HG02840 (cell line): ENCODE results near the gene PELO.
"Not testable (repeated sequence)": the region's sequence is repeated elsewhere in the genome, so short reads cannot be mapped to it uniquely, and the experiment has no call there.

Experiments used
- ATAC-seq: cut with Tn5 transposase; IDR thresholded peaks from one replicate; pipeline ENCODE4 v1.9.1; 2021; ENCODE audit warnings: mild to moderate bottlenecking, moderate library complexity, moderate number of reproducible peaks; ENCODE audit not compliant: unreplicated experiment, low FRiP score

PELO gene, protein sequence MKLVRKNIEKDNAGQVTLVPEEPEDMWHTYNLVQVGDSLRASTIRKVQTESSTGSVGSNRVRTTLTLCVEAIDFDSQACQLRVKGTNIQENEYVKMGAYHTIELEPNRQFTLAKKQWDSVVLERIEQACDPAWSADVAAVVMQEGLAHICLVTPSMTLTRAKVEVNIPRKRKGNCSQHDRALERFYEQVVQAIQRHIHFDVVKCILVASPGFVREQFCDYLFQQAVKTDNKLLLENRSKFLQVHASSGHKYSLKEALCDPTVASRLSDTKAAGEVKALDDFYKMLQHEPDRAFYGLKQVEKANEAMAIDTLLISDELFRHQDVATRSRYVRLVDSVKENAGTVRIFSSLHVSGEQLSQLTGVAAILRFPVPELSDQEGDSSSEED

GRCh38 chr5:52787600-52788504, at the start of gene PELO, which contains the start of gene ITGA1:
PELO (plus strand) TSS chr5:52787916; CDS start chr5:52800395, 12,479 bp downstream.
ITGA1 (plus strand) TSS chr5:52787916; CDS start chr5:52788354, 438 bp downstream.
- ATAC-seq: peak; percentile 75

DNA sequence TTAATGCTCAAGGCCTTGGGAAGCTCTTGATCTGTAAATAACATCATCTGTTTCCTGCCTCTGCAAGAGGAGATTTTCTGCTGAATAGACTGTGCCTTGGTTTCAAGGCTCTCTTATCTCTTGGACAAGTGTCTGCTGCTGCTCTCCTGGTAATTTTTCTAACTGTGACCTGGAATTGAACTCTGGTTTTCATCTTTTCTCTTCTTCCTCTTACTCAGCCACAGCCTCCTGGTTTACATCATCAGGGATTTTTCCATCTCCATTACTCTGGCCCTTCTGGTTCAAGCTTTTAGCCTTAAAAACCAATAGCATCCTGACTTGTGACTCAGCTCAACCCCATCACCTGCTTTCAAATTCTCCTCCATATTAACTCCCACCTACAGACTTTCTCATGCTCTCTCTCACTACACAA, 49.6 kb upstream of the PELO start:
- ATAC-seq: peak; percentile 88

- ATAC-seq: no peak
Measured at GRCh38 chr5:52740007-52740406, 47.7 kb upstream of the PELO start.

GRCh38 chr5:52743012-52743411, 44.7 kb upstream of the PELO start:
- no peak for ATAC-seq

GRCh38 chr5:52743529-52743928, 44.2 kb upstream of the PELO start:
- ATAC-seq: no peak

DNA sequence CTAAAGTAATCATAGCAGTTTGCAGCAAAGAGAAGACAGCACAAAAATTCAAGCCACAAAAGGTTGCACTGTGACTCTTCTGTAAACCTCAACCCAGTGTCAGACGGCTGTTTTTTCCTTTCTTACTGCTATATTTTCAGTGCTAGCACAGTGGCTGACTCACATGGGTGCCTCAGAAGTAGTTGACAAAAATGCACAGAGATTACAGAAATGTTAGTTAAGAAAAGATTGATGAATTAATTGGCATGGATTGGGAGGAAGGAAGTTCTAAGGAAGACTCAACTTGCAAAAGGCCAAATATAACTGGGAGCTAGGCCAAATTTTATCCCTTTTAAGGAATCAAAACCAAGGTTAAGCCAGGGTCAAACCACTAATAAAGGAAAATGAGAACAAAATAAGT, 43.7 kb upstream of the PELO start:
- no peak for ATAC-seq

- not testable (repeated sequence) for ATAC-seq
Measured at GRCh38 chr5:52744867-52745458, 42.8 kb upstream of the PELO start.

DNA sequence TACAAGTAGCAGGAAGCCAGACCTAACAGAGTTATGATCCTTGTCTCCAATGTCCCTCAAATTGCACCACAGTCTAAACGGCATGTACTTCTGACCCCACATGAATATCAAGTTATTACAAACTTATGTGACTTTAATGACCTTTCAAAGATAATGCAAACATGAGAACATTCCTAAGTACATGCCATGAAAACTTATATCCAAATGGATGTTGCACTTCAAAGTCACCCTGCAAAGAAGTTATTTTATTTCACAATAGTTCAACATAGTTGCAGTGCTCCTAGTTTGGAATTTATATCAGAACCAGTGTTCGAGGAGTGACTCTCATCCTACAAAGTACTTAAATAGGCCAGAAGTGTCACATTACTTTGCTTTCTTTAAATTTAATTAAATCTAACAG, 41.2 kb upstream of the PELO start:
- ATAC-seq: no peak

DNA sequence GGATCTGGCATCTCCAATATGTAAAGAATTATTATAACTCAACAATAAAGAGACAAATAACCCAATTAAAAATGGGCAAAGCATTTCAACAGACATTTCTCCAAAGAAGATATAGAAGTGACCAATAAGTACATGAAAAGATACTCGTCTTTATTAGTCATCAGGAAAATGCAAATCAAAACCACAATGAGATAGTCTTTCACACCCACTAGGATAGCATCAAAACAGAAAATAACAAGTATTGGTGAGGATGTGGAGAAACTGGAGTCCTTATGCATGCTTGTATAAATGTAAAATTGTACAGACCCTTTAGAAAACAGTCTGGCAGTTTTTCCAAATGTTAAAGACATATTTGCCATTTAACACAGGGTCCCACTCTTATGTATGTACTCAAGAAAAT, 39.1 kb upstream of the PELO start:
- no peak for ATAC-seq

DNA sequence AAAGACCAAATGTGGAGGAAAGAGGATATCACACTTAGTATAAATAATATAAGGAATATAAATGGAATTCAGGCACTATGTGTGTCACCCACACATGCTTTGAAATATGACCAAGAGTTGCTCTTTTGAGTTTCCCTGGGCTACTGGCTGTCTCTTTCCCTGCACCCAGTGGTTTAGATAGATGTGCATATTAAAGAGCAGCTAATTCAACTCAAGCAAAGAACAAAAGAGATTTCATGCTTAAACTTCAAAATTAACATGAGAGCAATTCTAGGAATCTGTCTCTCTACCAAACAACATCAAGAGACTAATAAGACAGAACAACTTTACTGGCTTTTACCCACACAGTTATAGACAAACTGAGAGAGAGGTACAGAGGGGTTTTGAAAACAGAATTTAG, 38.0 kb upstream of the PELO start:
- ATAC-seq: no peak

- ATAC-seq: no peak
Measured at GRCh38 chr5:52751137-52751536, 36.6 kb upstream of the PELO start.

DNA sequence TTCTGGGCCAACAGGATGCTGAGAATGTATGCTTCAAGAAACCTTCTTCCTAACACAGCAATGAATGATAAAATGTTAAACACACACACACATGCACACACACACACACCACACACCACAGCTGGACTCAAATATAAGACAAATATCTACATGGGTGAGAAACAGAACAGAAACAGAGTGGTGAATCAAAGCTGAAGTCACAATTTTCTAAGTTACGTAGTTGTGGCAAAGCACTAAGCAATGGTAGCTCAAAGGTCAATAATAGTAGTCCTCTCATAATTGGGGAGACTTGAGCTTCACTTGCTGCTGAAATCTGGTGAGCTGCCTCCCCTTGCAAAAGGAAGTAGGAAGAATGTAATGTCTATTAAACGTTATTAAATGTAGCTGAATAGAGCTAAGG, 33.7 kb upstream of the PELO start:
- no peak for ATAC-seq

- no peak for ATAC-seq
Measured at GRCh38 chr5:52757527-52757926, 30.2 kb upstream of the PELO start.

DNA sequence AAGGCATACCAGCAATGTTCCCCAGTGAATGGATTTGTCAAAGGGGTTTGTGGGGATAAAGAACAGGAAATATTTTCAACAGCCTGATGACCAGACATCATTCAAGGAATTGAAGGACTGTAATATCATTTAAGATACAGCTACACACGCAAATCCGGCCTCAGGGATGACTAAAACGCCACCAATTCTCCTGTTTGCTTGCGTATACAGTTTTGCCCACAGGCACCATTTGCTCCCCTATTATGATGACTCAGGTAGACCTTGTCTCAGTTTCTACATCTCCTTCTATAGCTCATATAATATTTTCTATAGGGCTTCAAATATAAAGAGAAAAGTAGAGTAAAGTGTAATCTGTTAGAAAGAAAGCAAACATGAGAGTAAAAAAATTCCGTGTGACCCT, 29.7 kb upstream of the PELO start:
- no peak for ATAC-seq

- ATAC-seq: no peak
Measured at GRCh38 chr5:52759331-52759730, 28.4 kb upstream of the PELO start.

DNA sequence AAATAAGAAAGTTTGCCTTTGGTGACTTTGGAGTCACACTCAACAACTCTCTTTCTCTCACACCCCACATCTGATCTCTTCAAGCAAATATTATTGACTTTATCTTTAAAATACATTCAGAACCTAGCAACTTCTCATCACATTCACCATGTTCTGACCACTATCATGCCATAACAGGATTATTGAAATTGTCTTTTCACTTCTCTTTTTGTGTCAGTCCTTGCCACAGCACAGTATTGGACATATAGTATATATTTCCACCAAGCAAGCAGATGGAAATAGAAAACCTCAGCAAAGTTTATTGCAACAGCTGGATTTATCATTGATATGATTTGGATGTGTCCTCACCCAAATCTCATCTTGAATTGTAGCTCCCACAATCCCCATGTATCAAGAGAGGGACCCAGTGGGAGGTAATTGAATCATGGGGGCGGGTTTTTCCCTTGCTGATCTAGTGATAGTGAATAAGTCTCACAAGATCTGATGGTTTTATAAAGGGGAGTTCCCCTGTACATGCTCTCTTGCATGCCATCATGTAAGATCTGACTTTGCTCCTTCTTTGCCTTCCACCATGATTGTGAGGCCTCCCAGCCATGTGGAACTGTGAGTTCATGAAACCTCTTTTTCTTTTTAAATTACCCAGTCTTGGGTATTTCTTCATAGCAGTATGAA, 26.9 kb upstream of the PELO start:
- no peak for ATAC-seq

DNA sequence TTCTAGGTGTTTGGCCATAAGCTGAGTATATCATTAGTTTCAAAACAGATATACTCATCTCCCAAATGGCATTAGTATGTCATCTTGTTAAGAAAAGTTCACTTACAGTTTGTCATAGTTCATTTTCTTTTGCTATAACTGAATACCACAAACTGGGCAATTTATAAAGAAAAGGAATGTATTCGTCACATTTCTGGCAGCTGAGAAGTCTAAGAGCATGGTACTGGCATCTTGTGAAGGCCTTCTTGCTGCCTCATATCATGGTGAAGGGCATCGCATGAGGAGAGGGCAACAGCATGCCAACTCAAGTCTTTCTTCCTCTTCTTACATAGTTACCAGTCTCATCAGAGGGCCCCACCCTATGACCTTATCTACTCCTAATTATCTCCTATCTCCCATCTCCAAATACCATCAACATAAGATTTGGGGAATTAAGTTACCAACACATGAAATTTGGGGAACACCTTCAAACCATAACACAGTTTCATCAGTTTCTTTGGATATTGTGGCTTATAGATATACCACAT, 20.4 kb upstream of the PELO start:
- ATAC-seq: no peak

- peak; percentile 40 for ATAC-seq
Measured at GRCh38 chr5:52767766-52768480, 19.8 kb upstream of the PELO start.

DNA sequence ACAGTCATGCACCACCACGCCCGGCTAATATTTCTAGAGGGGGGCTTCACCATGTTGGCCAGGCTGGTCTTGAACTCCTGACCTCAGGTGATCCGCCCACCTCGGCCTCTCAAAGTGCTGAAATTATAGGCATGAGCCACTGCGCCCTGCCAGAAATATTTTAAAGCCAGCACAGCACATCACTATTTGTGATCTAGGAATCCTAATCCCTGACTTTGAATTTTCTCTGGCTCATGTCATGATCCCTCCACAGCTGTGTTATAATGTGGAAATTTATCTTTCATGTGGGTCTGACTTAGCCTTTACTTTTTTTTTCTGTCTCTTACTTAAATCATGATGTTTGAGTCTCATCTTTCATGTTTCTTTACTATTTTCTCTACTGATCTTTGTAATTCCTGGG, 18.7 kb upstream of the PELO start:
- no peak for ATAC-seq
